A549 (cell line): Measurements from ENCODE around the gene PRKN. TPM values are rescaled to one million over a fixed set of nuclear protein-coding genes. Genes with fewer than 3 reads are reported as not detected.

Experiments used
- ATAC-seq, 2 experiments: fragments of 200-7000 bp in 1 of 2; fragments of >200 bp in 1 of 2; cut with Nextera tagmentation in 1 of 2; cut with Tn5 transposase in 1 of 2; 3 replicates each; pipeline versions ENCODE4 v1.8.0 to v1.9.1; 2018 to 2020; ENCODE audit warnings: mild to moderate bottlenecking in 1 of 2, moderate library complexity in 1 of 2
- CTCF ChIA-PET: fragments of 300-600 bp; sonication (Branson Sonifier 250); formaldehyde crosslinking; extraction: SDS; loops from one replicate; lab custom pipeline; 2021; ENCODE audit warnings: antibody characterized with exemption, inconsistent platforms; lab: Yijun Ruan, JAX
- POLR2A ChIA-PET: fragments of 350-600 bp; formaldehyde crosslinking; extraction: SDS; loops from one replicate; lab custom pipeline; 2021; ENCODE audit warnings: antibody characterized with exemption, inconsistent platforms; lab: Yijun Ruan, JAX
- DNase-seq, 2 experiments: peaks; one replicate each; pipeline versions ENCODE4 v3.0.0 to v3.0.0-alpha.2; 2011 to 2016; ENCODE audit warnings: low read depth in 1 of 2, low spot score in 1 of 2
- FAIRE-seq: peaks from 2 replicates; lab custom pipeline; 2011; peaks lifted over from hg19 to GRCh38; lab: Jason Lieb, UNC
- H3K27ac ChIP-seq, 2 experiments: fragments of >200 bp; sonication (Bioruptor Twin); formaldehyde crosslinking; 3 replicates each; pipeline ENCODE4 v1.5.1; 2016 to 2017
- H3K4me1 ChIP-seq: fragments of >200 bp; sonication (Bioruptor Twin); formaldehyde crosslinking; 3 replicates; pipeline ENCODE4 v1.6.1; 2016
- H3K4me2 ChIP-seq: fragments of >200 bp; sonication (Bioruptor Twin); formaldehyde crosslinking; 3 replicates; pipeline ENCODE4 v1.6.1; 2016
- H3K4me3 ChIP-seq: fragments of >200 bp; sonication (Bioruptor Twin); formaldehyde crosslinking; 3 replicates; pipeline ENCODE4 v1.5.1; 2016
- H3K9me3 ChIP-seq: fragments of >200 bp; sonication (Bioruptor Twin); formaldehyde crosslinking; 3 replicates; pipeline ENCODE4 v1.6.1; 2016
- CBX2 ChIP-seq: fragments of 200-600 bp; sonication (generic); IDR thresholded peaks from 2 replicates; pipeline ENCODE4 v1.6.1; 2016; ENCODE audit warnings: low read depth, mild to moderate bottlenecking, borderline replicate concordance
- CBX8 ChIP-seq: fragments of 200-600 bp; sonication (generic); IDR thresholded peaks from 2 replicates; pipeline ENCODE4 v1.6.1; 2016
- CEBPB ChIP-seq, 2 experiments: fragments of >200 bp in 1 of 2; sonication (Bioruptor Twin) in 1 of 2; formaldehyde crosslinking in 1 of 2; IDR thresholded peaks; 2 replicates each; pipeline ENCODE4 v1.6.1; 2012 to 2016
- CHD4 ChIP-seq: fragments of 200-600 bp; sonication (generic); IDR thresholded peaks from 2 replicates; pipeline ENCODE4 v1.6.1; 2016; ENCODE audit warnings: antibody characterized with exemption, mild to moderate bottlenecking, borderline replicate concordance
- EHMT2 ChIP-seq: fragments of 200-600 bp; sonication (generic); IDR thresholded peaks from 2 replicates; pipeline ENCODE4 v1.6.1; 2016; ENCODE audit warnings: antibody characterized with exemption, low read depth, mild to moderate bottlenecking, moderate library complexity
- EP300 ChIP-seq, 2 experiments: fragments of >200 bp; sonication (Bioruptor Twin); formaldehyde crosslinking; IDR thresholded peaks; 2 replicates in 1 of 2; 3 replicates in 1 of 2; pipeline ENCODE4 v1.6.1; 2016 to 2017
- FOSB ChIP-seq: fragments of 250-450 bp; sonication (Bioruptor Pico); IDR thresholded peaks from 2 replicates; pipeline ENCODE4 v1.5.0; 2020; ENCODE audit warnings: mild to moderate bottlenecking, moderate library complexity
- FOXS1 ChIP-seq: fragments of 250-450 bp; sonication (Bioruptor Pico); IDR thresholded peaks from 2 replicates; pipeline ENCODE4 v1.5.0; 2020; ENCODE audit warnings: mild to moderate bottlenecking, moderate library complexity
- HEYL ChIP-seq: fragments of 250-450 bp; sonication (Bioruptor Pico); IDR thresholded peaks from 2 replicates; pipeline ENCODE4 v1.8.0; 2021; ENCODE audit warnings: mild to moderate bottlenecking, moderate library complexity
- HOXA7 ChIP-seq: fragments of 250-450 bp; sonication (Bioruptor Pico); IDR thresholded peaks from 2 replicates; pipeline ENCODE4 v1.5.0; 2020; ENCODE audit warnings: mild to moderate bottlenecking, moderate library complexity
- HOXB13 ChIP-seq: fragments of 250-450 bp; sonication (Bioruptor Pico); IDR thresholded peaks from 2 replicates; pipeline ENCODE4 v1.5.0; 2020; ENCODE audit warnings: low read depth, mild to moderate bottlenecking, moderate library complexity
- KDM1A ChIP-seq: fragments of 200-600 bp; sonication (generic); IDR thresholded peaks from 2 replicates; pipeline ENCODE4 v1.6.1; 2016; ENCODE audit warnings: low read depth, mild to moderate bottlenecking
- MYC ChIP-seq: IDR thresholded peaks from 2 replicates; pipeline ENCODE4 v1.6.1; 2012; ENCODE audit warnings: mild to moderate bottlenecking, inconsistent platforms, low read length, improper control_type of control experiment, borderline replicate concordance
- NPAS2 ChIP-seq: fragments of 250-450 bp; sonication (Bioruptor Pico); IDR thresholded peaks from 2 replicates; pipeline ENCODE4 v1.8.0; 2022; ENCODE audit warnings: mild to moderate bottlenecking, moderate library complexity, borderline replicate concordance
- PHF8 ChIP-seq: fragments of 200-600 bp; sonication (generic); IDR thresholded peaks from 2 replicates; pipeline ENCODE4 v1.6.1; 2016; ENCODE audit warnings: low read depth, mild to moderate bottlenecking, antibody characterized with exemption, moderate library complexity, borderline replicate concordance
- POLR2A ChIP-seq: IDR thresholded peaks from 2 replicates; pipeline ENCODE4 v1.6.1; 2012; ENCODE audit warnings: mild to moderate bottlenecking, low read length
- POLR2AphosphoS2 ChIP-seq: conservative IDR thresholded peaks from 2 replicates; pipeline ENCODE4 v1.6.1; 2012; ENCODE audit warnings: low read length, improper control_type of control experiment, inconsistent platforms
- RAD21 ChIP-seq, 2 experiments: fragments of >200 bp in 1 of 2; sonication (Bioruptor Twin) in 1 of 2; formaldehyde crosslinking in 1 of 2; IDR thresholded peaks in 1 of 2; conservative IDR thresholded peaks in 1 of 2; 2 replicates in 1 of 2; 3 replicates in 1 of 2; pipeline ENCODE4 v1.6.1; 2012 to 2018; ENCODE audit warnings: inconsistent platforms in 1 of 2
- RARB ChIP-seq: fragments of 250-450 bp; sonication (Bioruptor Pico); IDR thresholded peaks from 2 replicates; pipeline ENCODE4 v1.8.0; 2021; ENCODE audit warnings: mild to moderate bottlenecking, moderate library complexity
- RFX5 ChIP-seq: fragments of 450-650 bp; IDR thresholded peaks from 2 replicates; pipeline ENCODE4 v1.7.1; 2014; ENCODE audit warnings: antibody characterized with exemption, mild to moderate bottlenecking, moderate library complexity
- SMC3 ChIP-seq: fragments of >200 bp; sonication (Bioruptor Twin); formaldehyde crosslinking; IDR thresholded peaks from 3 replicates; pipeline ENCODE4 v1.6.1; 2018; ENCODE audit warnings: inconsistent platforms
- SREBF2 ChIP-seq: fragments of 450-650 bp; IDR thresholded peaks from 2 replicates; pipeline ENCODE4 v1.6.1; 2014; ENCODE audit warnings: mild to moderate bottlenecking, moderate library complexity
- TFCP2L1 ChIP-seq: fragments of 250-450 bp; sonication (Bioruptor Pico); IDR thresholded peaks from 2 replicates; pipeline ENCODE4 v1.5.0; 2021; ENCODE audit warnings: mild to moderate bottlenecking
- ZC3H11A ChIP-seq: fragments of 450-650 bp; IDR thresholded peaks from 2 replicates; pipeline ENCODE4 v1.6.1; 2014; ENCODE audit warnings: antibody characterized with exemption, mild to moderate bottlenecking
- ZSCAN20 ChIP-seq: fragments of 250-450 bp; sonication (Bioruptor Pico); IDR thresholded peaks from 2 replicates; pipeline ENCODE4 v1.8.0; 2022; ENCODE audit warnings: mild to moderate bottlenecking, moderate library complexity
- WGBS: methylation state at CpG from one replicate; pipeline ENCODE4 v1.1.6; 2017; ENCODE audit errors: missing lambda C conversion rate; 5-methylcytosine and 5-hydroxymethylcytosine counted together
- polyA plus RNA-seq, 4 experiments: library from polyadenylated mRNA; depleted of rRNA in 3 of 4; stranded (reverse); fragments of >200 nt; fragmentation: RNase III in 1 of 4; extraction: RNeasy Plus Mini Kit Qiagen cat#74134 plus additional on column Dnase treatment in 1 of 4; gene quantifications; 2 replicates in 3 of 4; 3 replicates in 1 of 4; pipeline ENCODE4 v1.2.3, GENCODE V29; 2011 to 2017
- TF ChIP-seq, protein P1 (sequence below): fragments of 250-450 bp; sonication (Bioruptor Pico); IDR thresholded peaks from 2 replicates; pipeline ENCODE4 v1.5.0; 2020; ENCODE audit warnings: low read depth, mild to moderate bottlenecking, moderate library complexity
- TF ChIP-seq, protein P2 (sequence below): fragments of >200 bp; sonication (Bioruptor Twin); formaldehyde crosslinking; IDR thresholded peaks from 2 replicates; pipeline ENCODE4 v1.6.1; 2016
- TF ChIP-seq, protein P3 (sequence below): IDR thresholded peaks from 2 replicates; pipeline ENCODE4 v1.6.1; 2012
- TF ChIP-seq, protein P4 (sequence below): fragments of >200 bp; sonication (Bioruptor Twin); formaldehyde crosslinking; IDR thresholded peaks from 3 replicates; pipeline ENCODE4 v1.5.1; 2016
- TF ChIP-seq, protein P5 (sequence below): fragments of 450-650 bp; IDR thresholded peaks from 2 replicates; pipeline ENCODE4 v1.6.1; 2014; ENCODE audit warnings: antibody characterized with exemption
- TF ChIP-seq, protein P6 (sequence below): IDR thresholded peaks from 2 replicates; pipeline ENCODE4 v1.6.1; 2012

Gene PRKN
- polyA plus RNA-seq, 2 of the 4 experiments (the other 2 are of a cell fraction), result 0.36 to 0.39 TPM

DNA sequence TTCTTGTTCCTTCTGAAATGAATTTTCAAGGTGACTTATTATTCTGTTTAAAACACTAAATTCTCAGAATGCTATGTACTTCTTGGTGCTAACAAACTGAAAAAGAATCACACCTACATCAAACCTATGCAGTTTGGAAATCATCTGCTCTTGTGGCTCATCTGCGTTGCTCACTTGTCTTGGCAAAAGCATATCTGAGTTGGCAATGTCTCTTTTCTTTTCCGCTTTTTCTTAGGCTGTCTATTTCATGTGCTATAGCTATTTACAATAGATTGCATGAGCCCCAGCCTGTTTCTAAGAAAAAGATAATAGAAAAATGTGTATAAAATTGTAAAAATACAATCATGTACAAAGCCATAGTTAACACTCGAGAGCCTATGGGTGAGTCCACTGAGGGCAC is 1104.8 kb downstream of the PRKN start:
- no peak for FAIRE-seq
- H3K4me2 ChIP-seq, result no peak overlapping the region
- CTCF ChIA-PET, result no interaction called here
- no peak for TF ChIP-seq POLR2A
- TF ChIP-seq ZC3H11A, result no peak
- TF ChIP-seq HEYL (CRISPR knock-in tag), result no peak
- TF ChIP-seq, protein P1, sequence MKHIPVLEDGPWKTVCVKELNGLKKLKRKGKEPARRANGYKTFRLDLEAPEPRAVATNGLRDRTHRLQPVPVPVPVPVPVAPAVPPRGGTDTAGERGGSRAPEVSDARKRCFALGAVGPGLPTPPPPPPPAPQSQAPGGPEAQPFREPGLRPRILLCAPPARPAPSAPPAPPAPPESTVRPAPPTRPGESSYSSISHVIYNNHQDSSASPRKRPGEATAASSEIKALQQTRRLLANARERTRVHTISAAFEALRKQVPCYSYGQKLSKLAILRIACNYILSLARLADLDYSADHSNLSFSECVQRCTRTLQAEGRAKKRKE (CRISPR knock-in tag), result no peak
- no peak for TF ChIP-seq PHF8
- TF ChIP-seq FOSB (CRISPR knock-in tag), result no peak
- no peak for TF ChIP-seq EP300 (IDR thresholded peaks at IDR 0.05)
- TF ChIP-seq, protein P2, sequence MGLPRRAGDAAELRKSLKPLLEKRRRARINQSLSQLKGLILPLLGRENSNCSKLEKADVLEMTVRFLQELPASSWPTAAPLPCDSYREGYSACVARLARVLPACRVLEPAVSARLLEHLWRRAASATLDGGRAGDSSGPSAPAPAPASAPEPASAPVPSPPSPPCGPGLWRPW, result no peak
- no peak for TF ChIP-seq CBX8
- TF ChIP-seq RARB, result no peak
- TF ChIP-seq TFCP2L1 (CRISPR knock-in tag), result no peak
- TF ChIP-seq HOXA7, result no peak
- no peak for TF ChIP-seq RFX5
- no peak for TF ChIP-seq CHD4
- TF ChIP-seq, all 56 proteins: peak for 0
- no peak for ATAC-seq
- POLR2A ChIA-PET, result no interaction called here
- DNase-seq, result no peak
- Histone ChIP-seq H3K4me1 (no peaks in the 10 kb centered on the region), H3K9me3 (no peaks in the 10 kb centered on the region), H3K4me3 (no peak overlapping the region), H3K27ac (no peak overlapping the region)
- WGBS, result 50% methylated on average over 3 of the region's 3 CpGs

DNA sequence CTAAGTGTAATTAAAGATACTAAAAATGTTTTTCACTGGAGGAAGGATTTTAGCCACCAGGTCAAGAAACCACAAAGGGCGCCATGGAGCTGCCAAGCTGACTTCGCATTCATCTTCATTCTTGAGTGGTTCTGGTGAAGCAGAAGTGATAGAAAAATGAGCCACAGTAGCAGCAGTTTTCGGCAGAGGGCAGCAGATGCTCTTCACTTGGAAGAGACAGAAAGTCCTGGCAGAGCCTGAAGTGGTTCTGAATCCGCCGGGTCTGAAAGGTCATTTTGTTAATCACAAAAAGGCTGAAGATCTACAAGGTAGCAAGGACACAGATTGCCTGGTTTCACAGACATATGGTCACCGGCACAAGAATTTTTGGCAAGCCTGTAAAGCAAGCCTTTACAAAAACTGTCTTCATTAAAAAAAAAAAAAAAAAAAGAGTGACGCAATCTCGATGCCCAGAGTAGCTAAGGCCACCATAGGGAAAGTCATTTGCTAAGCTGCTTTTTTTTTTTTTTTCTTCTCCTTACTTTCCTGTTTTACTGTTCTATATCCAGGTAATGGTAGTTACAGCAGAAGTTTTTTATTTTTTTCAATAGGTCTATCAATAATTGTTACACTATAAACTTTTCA is 1108.6 kb downstream of the PRKN start:
- ATAC-seq (peak; percentile 94 to 99), DNase-seq (peak; percentile 53 to 80), FAIRE-seq (peak; percentile 7)
- Histone ChIP-seq H3K4me3 (peak overlapping the region; percentile 29; the same call in 1 of the 3 replicates), H3K27ac (peak overlapping the region; percentile 56 to 76; a peak in 3 of 6 replicates), H3K9me3 (no peaks in the 10 kb centered on the region), H3K4me1 (no peaks in the 10 kb centered on the region), H3K4me2 (peak overlapping the region; percentile 72)
- TF ChIP-seq, protein P3, sequence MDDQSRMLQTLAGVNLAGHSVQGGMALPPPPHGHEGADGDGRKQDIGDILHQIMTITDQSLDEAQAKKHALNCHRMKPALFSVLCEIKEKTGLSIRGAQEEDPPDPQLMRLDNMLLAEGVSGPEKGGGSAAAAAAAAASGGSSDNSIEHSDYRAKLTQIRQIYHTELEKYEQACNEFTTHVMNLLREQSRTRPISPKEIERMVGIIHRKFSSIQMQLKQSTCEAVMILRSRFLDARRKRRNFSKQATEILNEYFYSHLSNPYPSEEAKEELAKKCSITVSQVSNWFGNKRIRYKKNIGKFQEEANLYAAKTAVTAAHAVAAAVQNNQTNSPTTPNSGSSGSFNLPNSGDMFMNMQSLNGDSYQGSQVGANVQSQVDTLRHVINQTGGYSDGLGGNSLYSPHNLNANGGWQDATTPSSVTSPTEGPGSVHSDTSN, result no peak
- peak; percentile 77 to 84 for TF ChIP-seq CEBPB (IDR thresholded peaks at IDR 0.05)
- TF ChIP-seq RAD21 (conservative IDR thresholded peaks at IDR 0.05 in 1 of 2, IDR thresholded peaks at IDR 0.05 in 1 of 2), result peak; percentile 79
- TF ChIP-seq SMC3, result peak; percentile 73
- TF ChIP-seq, protein P4, sequence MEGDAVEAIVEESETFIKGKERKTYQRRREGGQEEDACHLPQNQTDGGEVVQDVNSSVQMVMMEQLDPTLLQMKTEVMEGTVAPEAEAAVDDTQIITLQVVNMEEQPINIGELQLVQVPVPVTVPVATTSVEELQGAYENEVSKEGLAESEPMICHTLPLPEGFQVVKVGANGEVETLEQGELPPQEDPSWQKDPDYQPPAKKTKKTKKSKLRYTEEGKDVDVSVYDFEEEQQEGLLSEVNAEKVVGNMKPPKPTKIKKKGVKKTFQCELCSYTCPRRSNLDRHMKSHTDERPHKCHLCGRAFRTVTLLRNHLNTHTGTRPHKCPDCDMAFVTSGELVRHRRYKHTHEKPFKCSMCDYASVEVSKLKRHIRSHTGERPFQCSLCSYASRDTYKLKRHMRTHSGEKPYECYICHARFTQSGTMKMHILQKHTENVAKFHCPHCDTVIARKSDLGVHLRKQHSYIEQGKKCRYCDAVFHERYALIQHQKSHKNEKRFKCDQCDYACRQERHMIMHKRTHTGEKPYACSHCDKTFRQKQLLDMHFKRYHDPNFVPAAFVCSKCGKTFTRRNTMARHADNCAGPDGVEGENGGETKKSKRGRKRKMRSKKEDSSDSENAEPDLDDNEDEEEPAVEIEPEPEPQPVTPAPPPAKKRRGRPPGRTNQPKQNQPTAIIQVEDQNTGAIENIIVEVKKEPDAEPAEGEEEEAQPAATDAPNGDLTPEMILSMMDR, result peak; percentile 65
- ChIA-PET CTCF (interaction anchor here (0.6 to 2.9 kb wide), 16 partner anchors 9 to 284 kb away, joined by 3 to 12 read pairs (median 4); no protein-coding TSS in a partner anchor), POLR2A (interaction anchor here (0.6 kb wide), 1 partner anchor 701 kb away, joined by 3 read pairs; no protein-coding TSS in a partner anchor)
- 6% methylated on average over 8 of the region's 8 CpGs for WGBS

DNA sequence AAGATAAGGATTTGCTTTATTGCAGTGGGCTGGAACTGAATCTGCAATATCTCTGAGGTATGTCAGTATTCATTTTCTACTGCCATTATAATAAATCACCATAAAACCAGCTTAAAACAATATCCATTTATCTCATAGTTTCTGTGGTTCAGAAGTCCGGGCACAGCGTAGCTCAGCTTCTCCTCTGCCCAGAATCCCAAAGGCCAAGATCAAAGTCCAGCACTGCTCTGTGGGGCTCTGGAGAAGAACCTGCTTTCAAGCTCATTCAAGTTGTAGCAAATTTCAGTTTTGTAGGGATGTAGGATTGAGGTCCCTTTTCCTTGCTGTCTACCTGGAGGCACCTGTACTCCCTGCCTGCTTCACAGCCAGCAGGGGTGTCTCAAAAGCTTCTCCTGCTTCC is 1113.9 kb downstream of the PRKN start:
- DNase-seq (no peak), ATAC-seq (no peak), FAIRE-seq (no peak)
- 28% methylated on average over 2 of the region's 2 CpGs for WGBS
- H3K4me3 ChIP-seq, result no peak overlapping the region
- H3K4me2 ChIP-seq, result no peak overlapping the region
- POLR2A ChIA-PET, result no interaction called here
- no peaks in the 10 kb centered on the region for H3K4me1 ChIP-seq
- CTCF ChIA-PET, result interaction anchor here (1.8 kb wide), 1 partner anchor 196 kb away, joined by 6 read pairs; no protein-coding TSS in a partner anchor
- H3K27ac ChIP-seq, result no peak overlapping the region
- H3K9me3 ChIP-seq, result no peaks in the 10 kb centered on the region
- no peak for TF ChIP-seq EP300 (IDR thresholded peaks at IDR 0.05)
- no peak for TF ChIP-seq FOXS1 (CRISPR knock-in tag)
- TF ChIP-seq HOXB13 (CRISPR knock-in tag), result no peak
- TF ChIP-seq ZC3H11A, result no peak
- no peak for TF ChIP-seq NPAS2
- TF ChIP-seq, protein P5, sequence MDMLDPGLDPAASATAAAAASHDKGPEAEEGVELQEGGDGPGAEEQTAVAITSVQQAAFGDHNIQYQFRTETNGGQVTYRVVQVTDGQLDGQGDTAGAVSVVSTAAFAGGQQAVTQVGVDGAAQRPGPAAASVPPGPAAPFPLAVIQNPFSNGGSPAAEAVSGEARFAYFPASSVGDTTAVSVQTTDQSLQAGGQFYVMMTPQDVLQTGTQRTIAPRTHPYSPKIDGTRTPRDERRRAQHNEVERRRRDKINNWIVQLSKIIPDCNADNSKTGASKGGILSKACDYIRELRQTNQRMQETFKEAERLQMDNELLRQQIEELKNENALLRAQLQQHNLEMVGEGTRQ, result no peak
- TF ChIP-seq ZSCAN20, result no peak
- no peak for TF ChIP-seq POLR2AphosphoS2
- no peak for TF ChIP-seq SMC3
- no peak for TF ChIP-seq PHF8
- no peak for TF ChIP-seq EHMT2
- TF ChIP-seq SREBF2, result no peak
- no peak for TF ChIP-seq KDM1A
- no peak for TF ChIP-seq CBX2
- TF ChIP-seq, protein P6, sequence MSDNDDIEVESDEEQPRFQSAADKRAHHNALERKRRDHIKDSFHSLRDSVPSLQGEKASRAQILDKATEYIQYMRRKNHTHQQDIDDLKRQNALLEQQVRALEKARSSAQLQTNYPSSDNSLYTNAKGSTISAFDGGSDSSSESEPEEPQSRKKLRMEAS, result no peak
- TF ChIP-seq MYC, result no peak
